ENCODE data around the gene PCBP4.

GRCh38 chr3:52004163-52004787, 37.0 kb upstream of the PCBP4 start:
- TF ChIP-seq, protein P1, sequence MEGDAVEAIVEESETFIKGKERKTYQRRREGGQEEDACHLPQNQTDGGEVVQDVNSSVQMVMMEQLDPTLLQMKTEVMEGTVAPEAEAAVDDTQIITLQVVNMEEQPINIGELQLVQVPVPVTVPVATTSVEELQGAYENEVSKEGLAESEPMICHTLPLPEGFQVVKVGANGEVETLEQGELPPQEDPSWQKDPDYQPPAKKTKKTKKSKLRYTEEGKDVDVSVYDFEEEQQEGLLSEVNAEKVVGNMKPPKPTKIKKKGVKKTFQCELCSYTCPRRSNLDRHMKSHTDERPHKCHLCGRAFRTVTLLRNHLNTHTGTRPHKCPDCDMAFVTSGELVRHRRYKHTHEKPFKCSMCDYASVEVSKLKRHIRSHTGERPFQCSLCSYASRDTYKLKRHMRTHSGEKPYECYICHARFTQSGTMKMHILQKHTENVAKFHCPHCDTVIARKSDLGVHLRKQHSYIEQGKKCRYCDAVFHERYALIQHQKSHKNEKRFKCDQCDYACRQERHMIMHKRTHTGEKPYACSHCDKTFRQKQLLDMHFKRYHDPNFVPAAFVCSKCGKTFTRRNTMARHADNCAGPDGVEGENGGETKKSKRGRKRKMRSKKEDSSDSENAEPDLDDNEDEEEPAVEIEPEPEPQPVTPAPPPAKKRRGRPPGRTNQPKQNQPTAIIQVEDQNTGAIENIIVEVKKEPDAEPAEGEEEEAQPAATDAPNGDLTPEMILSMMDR (IDR thresholded peaks at IDR 0.05; ENCODE audit: low read depth, low read length): peak; percentile 79
- TF ChIP-seq EZH2phosphoT487 (IDR thresholded peaks at IDR 0.05; ENCODE audit: low read depth): no peak

Data from OCI-LY3 (cell line).